Astrocyte (in vitro differentiated cells and primary cell): ENCODE measurements around the gene OSBPL5. TPM values are rescaled to one million over a fixed set of nuclear protein-coding genes. Genes with fewer than 3 reads are reported as not detected.

Experiments
- DNase-seq: peaks from one replicate; pipeline ENCODE4 v3.0.0-alpha.2; 2010; ENCODE audit warnings: low read depth
- FAIRE-seq: peaks from 2 replicates; lab custom pipeline; 2011; peaks lifted over from hg19 to GRCh38; lab: Jason Lieb, UNC
- H2AFZ ChIP-seq: 2 replicates; pipeline ENCODE4 v1.6.0; 2012; ENCODE audit warnings: low read depth, low read length, inconsistent platforms
- H3K27ac ChIP-seq: 2 replicates; pipeline ENCODE4 v1.5.1; 2011; ENCODE audit warnings: low read depth, low read length, inconsistent platforms
- H3K27me3 ChIP-seq: 2 replicates; pipeline ENCODE4 v1.6.0; 2011; ENCODE audit warnings: low read length, inconsistent platforms; ENCODE audit not compliant: insufficient read depth
- H3K36me3 ChIP-seq: 2 replicates; pipeline ENCODE4 v1.5.1; 2011; ENCODE audit warnings: low read length, inconsistent platforms; ENCODE audit not compliant: insufficient read depth
- H3K4me1 ChIP-seq: 2 replicates; pipeline ENCODE4 v1.5.1; 2011; ENCODE audit warnings: low read length, inconsistent platforms; ENCODE audit not compliant: insufficient read depth
- H3K4me2 ChIP-seq: 2 replicates; pipeline ENCODE4 v1.6.0; 2012; ENCODE audit warnings: low read length, inconsistent platforms
- H3K4me3 ChIP-seq: 2 replicates; pipeline ENCODE4 v1.5.1; 2011; ENCODE audit warnings: low read depth, mild to moderate bottlenecking, low read length, inconsistent platforms; ENCODE audit not compliant: insufficient read depth
- H3K79me2 ChIP-seq: 2 replicates; pipeline ENCODE4 v1.6.0; 2012; ENCODE audit warnings: mild to moderate bottlenecking, low read length, inconsistent platforms; ENCODE audit not compliant: insufficient read depth
- H3K9ac ChIP-seq: 2 replicates; pipeline ENCODE4 v1.6.0; 2012; ENCODE audit warnings: mild to moderate bottlenecking, low read length, inconsistent platforms
- H3K9me3 ChIP-seq: 2 replicates; pipeline ENCODE4 v1.5.1; 2012; ENCODE audit warnings: low read depth, mild to moderate bottlenecking, low read length, inconsistent platforms; ENCODE audit not compliant: insufficient read depth
- H4K20me1 ChIP-seq: 2 replicates; pipeline ENCODE4 v1.6.0; 2012; ENCODE audit warnings: low read length, inconsistent platforms; ENCODE audit not compliant: insufficient read depth
- H3K27ac Mint-ChIP-seq: one replicate; pipeline ENCODE4 v1.8.0; 2021; ENCODE audit warnings: mild to moderate bottlenecking, mixed read lengths; ENCODE audit not compliant: unreplicated experiment
- H3K27me3 Mint-ChIP-seq: one replicate; pipeline ENCODE4 v1.8.0; 2021; ENCODE audit warnings: low read depth, mixed read lengths; ENCODE audit not compliant: unreplicated experiment
- H3K36me3 Mint-ChIP-seq: one replicate; pipeline ENCODE4 v1.8.0; 2021; ENCODE audit warnings: low read depth, mixed read lengths; ENCODE audit not compliant: unreplicated experiment
- H3K4me1 Mint-ChIP-seq: one replicate; pipeline ENCODE4 v1.8.0; 2021; ENCODE audit warnings: low read depth, mixed read lengths; ENCODE audit not compliant: unreplicated experiment
- H3K4me3 Mint-ChIP-seq: one replicate; pipeline ENCODE4 v1.8.0; 2021; ENCODE audit warnings: mild to moderate bottlenecking, moderate library complexity, mixed read lengths; ENCODE audit not compliant: unreplicated experiment
- H3K9me3 Mint-ChIP-seq: one replicate; pipeline ENCODE4 v1.8.0; 2021; ENCODE audit warnings: mild to moderate bottlenecking, mixed read lengths; ENCODE audit not compliant: unreplicated experiment
- CTCF ChIP-seq: IDR thresholded peaks from 2 replicates; pipeline ENCODE4 v1.5.1; 2011; ENCODE audit warnings: low read depth, mild to moderate bottlenecking, inconsistent platforms, low read length, moderate library complexity; ENCODE audit not compliant: insufficient read depth
- EZH2 ChIP-seq: IDR thresholded peaks from 2 replicates; pipeline ENCODE4 v1.6.1; 2012; ENCODE audit warnings: mild to moderate bottlenecking, low read length, inconsistent platforms; ENCODE audit not compliant: insufficient read depth
- total RNA-seq: library from RNA; stranded (reverse); gene quantifications from 2 replicates; pipeline ENCODE4 v1.2.1, GENCODE V29; 2021

OSBPL5 gene
- total RNA-seq, 1 donor from 2014 or later: 29.0 TPM

- no peak overlapping the region for H3K4me3 Mint-ChIP-seq
- no peak overlapping the region for H3K4me2 ChIP-seq
Observed at GRCh38 chr11:3111919-3112690, 53.0 kb downstream of the OSBPL5 start.

GRCh38 chr11:3111466-3111865 is 53.6 kb downstream of the OSBPL5 start:
- H3K27ac Mint-ChIP-seq: no peak overlapping the region

More at GRCh38 chr11:3111919-3112690, 53.0 kb downstream of the OSBPL5 start:
- DNase-seq (no peak), FAIRE-seq (no peak)
- TF ChIP-seq EZH2 (no peak), CTCF (no peak)
- no peaks in the 10 kb centered on the region for H3K9me3 ChIP-seq
- H3K27me3 ChIP-seq: no peaks in the 10 kb centered on the region
- no peak overlapping the region for H3K9ac ChIP-seq
- no peaks in the 10 kb centered on the region for H4K20me1 ChIP-seq
- H3K4me1 ChIP-seq: no peaks in the 10 kb centered on the region
- no peak overlapping the region for H3K4me3 ChIP-seq
- Mint-ChIP-seq H3K9me3 (peaks cover 9% of the 10 kb centered on the region), H3K27me3 (no peaks in the 10 kb centered on the region), H3K4me1 (no peaks in the 10 kb centered on the region), H3K36me3 (peaks cover 44% of the 10 kb centered on the region), H3K27ac (no peak overlapping the region)
- H3K36me3 ChIP-seq: peaks cover 2% of the 10 kb centered on the region
- H2AFZ ChIP-seq: no peak overlapping the region
- no peak overlapping the region for H3K27ac ChIP-seq
- H3K79me2 ChIP-seq: no peaks in the 10 kb centered on the region

More at GRCh38 chr11:3111466-3111865, 53.6 kb downstream of the OSBPL5 start:
- no peaks in the 10 kb centered on the region for H3K9me3 ChIP-seq
- FAIRE-seq (no peak), DNase-seq (no peak)
- no peaks in the 10 kb centered on the region for H3K27me3 ChIP-seq
- no peak overlapping the region for H3K4me2 ChIP-seq
- Mint-ChIP-seq H3K4me3 (no peak overlapping the region), H3K27me3 (peaks cover 2% of the 10 kb centered on the region), H3K36me3 (peaks cover 41% of the 10 kb centered on the region), H3K9me3 (peaks cover 9% of the 10 kb centered on the region), H3K4me1 (no peaks in the 10 kb centered on the region)
- no peak overlapping the region for H3K27ac ChIP-seq
- H3K4me3 ChIP-seq: no peak overlapping the region
- TF ChIP-seq EZH2 (no peak), CTCF (no peak)
- H3K9ac ChIP-seq: no peak overlapping the region
- no peaks in the 10 kb centered on the region for H4K20me1 ChIP-seq
- H3K36me3 ChIP-seq: peaks cover 2% of the 10 kb centered on the region
- no peak overlapping the region for H2AFZ ChIP-seq
- H3K4me1 ChIP-seq: no peaks in the 10 kb centered on the region
- H3K79me2 ChIP-seq: no peaks in the 10 kb centered on the region
